Measurements from ENCODE around the gene PCDH10. TPM values are rescaled to one million over a fixed set of nuclear protein-coding genes. Genes with fewer than 3 reads are reported as not detected.
"Not testable (repeated sequence)": the region's sequence is repeated elsewhere in the genome, so short reads cannot be mapped to it uniquely, and the experiment has no call there.

Gene PCDH10
- total RNA-seq, 1 donor from 2014 or later, result 12.1 TPM

DNA sequence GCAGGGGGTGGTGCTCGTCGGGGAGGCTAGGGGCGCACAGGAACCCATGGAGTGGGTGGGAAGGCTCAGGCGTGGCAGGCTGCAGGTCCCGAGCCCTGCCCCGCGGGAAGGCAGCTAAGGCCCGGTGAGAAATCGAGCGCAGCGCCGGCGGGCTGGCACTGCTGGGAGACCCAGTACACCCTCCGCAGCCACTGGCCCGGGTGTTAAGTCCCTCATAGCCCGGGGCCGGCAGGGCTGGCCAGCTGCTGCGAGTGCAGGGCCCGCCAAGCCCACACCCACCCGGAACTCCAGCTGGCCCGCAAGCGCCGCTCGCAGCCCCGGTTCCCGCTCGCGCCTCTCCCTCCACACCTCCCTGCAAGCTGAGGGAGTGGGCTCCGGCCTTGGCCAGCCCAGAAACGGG is 91.4 kb downstream of the PCDH10 start:
- DNase-seq (ENCODE audit: low spot score), result not testable (repeated sequence)

Data from ureter (tissue), 1 donor.